Esophagus squamous epithelium (tissue), 5 donors: ENCODE data around the gene HOXA9. TPM values are rescaled to one million over a fixed set of nuclear protein-coding genes. Genes with fewer than 3 reads are reported as not detected.

Experiments used
- DNase-seq: peaks from one replicate; lab custom pipeline; 2025; lab: John Stamatoyannopoulos, UW
- H3K27ac ChIP-seq, 4 donors: fragments of 200-600 bp; sonication (generic); one replicate each; pipeline ENCODE4 v1.5.1; 2016 to 2019; ENCODE audit warnings: mild to moderate bottlenecking in 1 of 4
- H3K27me3 ChIP-seq, 4 donors: fragments of 200-600 bp; sonication (generic); 1 replicate in 3 of 4; 2 replicates in 1 of 4; pipeline versions ENCODE4 v1.5.1 to v1.6.0; 2017 to 2021; ENCODE audit warnings: antibody characterized with exemption in 1 of 4
- H3K36me3 ChIP-seq, 3 donors: fragments of 200-600 bp; sonication (generic); one replicate each; pipeline ENCODE4 v1.5.1; 2016 to 2019
- H3K4me1 ChIP-seq, 3 donors: fragments of 200-600 bp; sonication (generic); one replicate each; pipeline ENCODE4 v1.5.1; 2017 to 2019
- H3K4me3 ChIP-seq, 4 donors: fragments of 200-600 bp; sonication (generic); 1 replicate in 3 of 4; 2 replicates in 1 of 4; pipeline ENCODE4 v1.5.1; 2016 to 2019; ENCODE audit warnings: mild to moderate bottlenecking in 2 of 4, moderate library complexity in 1 of 4
- H3K9me3 ChIP-seq, 3 donors: fragments of 200-600 bp; sonication (generic); one replicate each; pipeline ENCODE4 v1.5.1; 2016 to 2019
- POLR2A ChIP-seq, 4 donors: fragments of 450-650 bp; IDR thresholded peaks; one replicate each; pipeline ENCODE4 v1.6.1; 2017; ENCODE audit warnings: antibody characterized with exemption in 4 of 4, mild to moderate bottlenecking in 4 of 4, moderate library complexity in 3 of 4
- WGBS, 2 donors: methylation state at CpG; one replicate each; pipeline ENCODE4 v1.1.5; 2018; 5-methylcytosine and 5-hydroxymethylcytosine counted together
- intact Hi-C: fragments of 100-400 bp; cut with DNase I; formaldehyde crosslinking; loops from one replicate; pipeline ENCODE4 v1.15.0; 2022
- total RNA-seq, 4 donors: library from RNA; depleted of rRNA; stranded (reverse); fragments of >200 nt; gene quantifications; one replicate each; pipeline ENCODE4 v1.1.0, GENCODE V29; 2016
- TF ChIP-seq, protein P1 (sequence below), 6 experiments: fragments of 450-650 bp in 4 of 6; fragments of 200-600 bp in 2 of 6; sonication (generic) in 2 of 6; IDR thresholded peaks; one replicate each; pipeline ENCODE4 v1.5.1; 2016 to 2019; ENCODE audit warnings: antibody characterized with exemption in 6 of 6, mild to moderate bottlenecking in 4 of 6, moderate library complexity in 4 of 6
- donor health status: DM: yes; HTN: yes; CAD: no.

HOXA9 gene
- total RNA-seq, 4 donors from 2014 or later = 0.57 to 1.1 TPM; not detected in 2

DNA sequence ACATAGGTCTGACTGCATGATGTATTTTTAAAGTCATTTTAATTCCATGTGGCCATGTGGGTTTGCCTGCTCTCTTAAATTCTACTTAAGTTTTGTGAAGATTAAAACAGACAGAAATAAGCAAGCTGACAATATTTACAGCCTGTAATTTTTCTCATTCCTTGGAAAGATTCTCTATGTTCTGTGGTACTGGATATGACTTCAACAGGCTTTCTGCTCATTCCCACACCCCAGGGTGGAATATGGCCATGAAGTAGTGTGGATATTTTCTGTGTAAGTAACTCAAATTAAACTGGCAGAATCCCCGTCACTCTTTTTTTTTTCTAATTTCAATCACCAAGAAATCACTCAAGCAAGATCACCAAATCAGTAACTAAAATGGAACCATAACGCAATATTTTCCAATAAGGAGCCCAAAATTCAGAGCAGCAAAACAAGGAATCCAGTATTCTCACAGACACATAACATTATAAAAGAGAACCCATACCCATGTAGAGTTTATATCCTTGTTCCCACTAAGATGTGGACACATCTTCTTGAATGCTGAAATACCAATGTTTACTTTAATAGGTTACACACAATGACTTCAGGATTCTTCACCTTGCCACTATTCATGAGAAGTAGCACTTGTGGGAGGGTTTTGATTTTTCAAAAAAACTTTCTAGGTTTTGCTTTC, 27.6 kb downstream of the HOXA9 start:
- intact Hi-C loops = no loop called here
- no peaks in the 10 kb centered on the region for H3K36me3 ChIP-seq
- WGBS, 2 donors = 90% methylated on average over 2 of the region's 2 CpGs
- peak overlapping the region in 3 of 4 donors; percentile 79 to 92 (median 86) for H3K27ac ChIP-seq
- peaks cover 0 to 41% (median 0%) of the 10 kb centered on the region in 4 donors for H3K27me3 ChIP-seq
- no peaks in the 10 kb centered on the region for H3K9me3 ChIP-seq
- no peak overlapping the region for H3K4me3 ChIP-seq
- no peak for DNase-seq
- TF ChIP-seq, protein P1, sequence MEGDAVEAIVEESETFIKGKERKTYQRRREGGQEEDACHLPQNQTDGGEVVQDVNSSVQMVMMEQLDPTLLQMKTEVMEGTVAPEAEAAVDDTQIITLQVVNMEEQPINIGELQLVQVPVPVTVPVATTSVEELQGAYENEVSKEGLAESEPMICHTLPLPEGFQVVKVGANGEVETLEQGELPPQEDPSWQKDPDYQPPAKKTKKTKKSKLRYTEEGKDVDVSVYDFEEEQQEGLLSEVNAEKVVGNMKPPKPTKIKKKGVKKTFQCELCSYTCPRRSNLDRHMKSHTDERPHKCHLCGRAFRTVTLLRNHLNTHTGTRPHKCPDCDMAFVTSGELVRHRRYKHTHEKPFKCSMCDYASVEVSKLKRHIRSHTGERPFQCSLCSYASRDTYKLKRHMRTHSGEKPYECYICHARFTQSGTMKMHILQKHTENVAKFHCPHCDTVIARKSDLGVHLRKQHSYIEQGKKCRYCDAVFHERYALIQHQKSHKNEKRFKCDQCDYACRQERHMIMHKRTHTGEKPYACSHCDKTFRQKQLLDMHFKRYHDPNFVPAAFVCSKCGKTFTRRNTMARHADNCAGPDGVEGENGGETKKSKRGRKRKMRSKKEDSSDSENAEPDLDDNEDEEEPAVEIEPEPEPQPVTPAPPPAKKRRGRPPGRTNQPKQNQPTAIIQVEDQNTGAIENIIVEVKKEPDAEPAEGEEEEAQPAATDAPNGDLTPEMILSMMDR (IDR thresholded peaks at IDR 0.05) = no peak
- no peak for TF ChIP-seq POLR2A (IDR thresholded peaks at IDR 0.05)
- peaks cover 14 to 64% (median 14%) of the 10 kb centered on the region in 3 donors for H3K4me1 ChIP-seq

DNA sequence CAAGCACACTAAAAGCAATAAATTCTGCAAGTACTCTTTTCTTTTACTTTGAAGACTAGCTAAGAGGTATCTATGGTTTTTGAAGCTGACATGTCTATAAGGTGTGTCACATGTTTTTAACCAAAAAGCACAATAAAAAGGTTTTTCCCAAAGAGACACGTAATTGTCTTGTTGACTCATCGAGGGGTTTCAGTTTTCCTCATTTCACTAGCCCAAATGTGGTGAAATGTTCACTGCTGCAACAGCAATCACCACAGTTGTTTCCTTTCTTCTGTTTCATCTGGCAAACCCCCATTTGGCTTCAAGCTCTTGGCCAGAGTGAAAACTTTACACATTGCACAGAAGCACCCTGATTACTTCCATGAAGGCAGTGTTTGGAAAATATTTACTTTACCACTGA, 30.9 kb downstream of the HOXA9 start:
- Histone ChIP-seq H3K4me1 (peaks cover 14 to 61% (median 18%) of the 10 kb centered on the region in 3 donors), H3K27me3 (peaks cover 0 to 16% (median 0%) of the 10 kb centered on the region in 4 donors), H3K9me3 (no peaks in the 10 kb centered on the region), H3K4me3 (no peak overlapping the region), H3K27ac (peak overlapping the region in 3 of 4 donors; percentile 16 to 63 (median 56)), H3K36me3 (no peaks in the 10 kb centered on the region)
- intact Hi-C loops = no loop called here
- DNase-seq = no peak
- 0 to 2% methylated on average over 2 of the region's 2 CpGs for WGBS, 2 donors
- TF ChIP-seq, protein P1 (IDR thresholded peaks at IDR 0.05) = no peak
- no peak for TF ChIP-seq POLR2A (IDR thresholded peaks at IDR 0.05)

DNA sequence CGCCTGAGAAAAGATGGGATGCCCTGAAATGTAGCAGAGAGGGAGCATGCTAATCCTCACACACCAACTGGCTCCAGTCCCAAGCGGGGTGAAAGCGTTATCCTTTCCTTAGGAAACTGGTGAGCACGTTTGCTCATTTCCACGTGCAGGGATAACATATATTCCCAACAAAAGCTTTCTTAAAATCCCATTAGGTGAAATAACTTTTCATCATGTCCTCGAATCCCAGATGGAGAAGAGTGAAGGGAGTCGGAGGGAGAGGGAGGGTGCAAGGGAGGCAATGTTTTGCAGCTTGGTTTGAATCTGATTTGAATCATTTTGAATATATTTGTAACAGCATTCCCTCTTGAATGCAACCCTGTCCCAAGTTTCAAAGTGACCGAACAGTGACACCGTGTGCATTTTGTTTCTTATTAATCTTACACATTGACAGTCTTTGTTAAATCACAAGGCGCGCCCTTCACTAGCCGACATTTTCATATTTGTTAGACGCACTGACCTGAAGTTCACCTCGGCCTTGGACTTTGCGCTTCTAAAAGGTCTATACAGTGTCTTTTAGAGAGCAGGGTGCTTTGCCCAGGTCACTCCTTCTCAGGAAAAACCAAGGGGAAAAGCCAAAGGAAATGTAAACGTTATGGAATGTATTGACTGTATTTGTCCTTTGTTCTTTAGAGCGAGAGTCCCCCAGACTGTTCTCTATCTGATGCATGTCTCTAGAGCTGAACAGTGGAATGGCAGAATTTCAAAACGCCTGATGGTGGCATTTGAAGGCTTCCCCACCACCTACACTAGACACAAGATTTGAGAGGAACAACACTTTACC, 31.7 kb downstream of the HOXA9 start:
- H3K36me3 ChIP-seq = no peaks in the 10 kb centered on the region
- intact Hi-C loops = no loop called here
- H3K27me3 ChIP-seq = peaks cover 0 to 9% (median 0%) of the 10 kb centered on the region in 4 donors
- no peak for TF ChIP-seq POLR2A (IDR thresholded peaks at IDR 0.05)
- TF ChIP-seq, protein P1 (IDR thresholded peaks at IDR 0.05) = no peak
- H3K27ac ChIP-seq = peak overlapping the region in 3 of 4 donors; percentile 16 to 63 (median 56)
- H3K4me3 ChIP-seq = no peak overlapping the region
- H3K9me3 ChIP-seq = no peaks in the 10 kb centered on the region
- H3K4me1 ChIP-seq = peaks cover 14 to 69% (median 20%) of the 10 kb centered on the region in 3 donors
- DNase-seq = no peak
- WGBS, 2 donors = 72 to 77% methylated on average over 18 of the region's 18 CpGs

DNA sequence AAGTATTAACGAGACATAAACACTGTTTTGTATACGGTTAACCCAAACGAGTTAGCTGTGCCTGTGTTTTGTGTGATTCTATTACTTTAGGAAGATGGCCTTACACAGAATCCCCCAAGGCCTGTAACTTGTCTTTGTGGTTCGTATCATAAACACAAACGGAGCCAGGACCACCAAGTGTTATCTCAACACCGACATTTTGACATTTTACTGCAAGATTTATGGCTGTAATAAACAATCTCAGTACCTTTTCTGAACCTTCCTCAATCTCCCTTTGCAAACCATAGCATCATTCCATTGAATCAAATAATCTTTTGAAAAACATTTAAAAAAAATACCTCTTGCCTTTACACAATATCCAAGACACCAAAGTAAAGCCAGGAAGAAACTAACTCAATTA, 32.4 kb downstream of the HOXA9 start:
- Histone ChIP-seq H3K27me3 (peaks cover 0 to 9% (median 0%) of the 10 kb centered on the region in 4 donors), H3K9me3 (no peaks in the 10 kb centered on the region), H3K27ac (no peak overlapping the region), H3K36me3 (no peaks in the 10 kb centered on the region), H3K4me1 (peaks cover 14 to 75% (median 27%) of the 10 kb centered on the region in 3 donors), H3K4me3 (no peak overlapping the region)
- TF ChIP-seq POLR2A (IDR thresholded peaks at IDR 0.05) = no peak
- TF ChIP-seq, protein P1 (IDR thresholded peaks at IDR 0.05) = no peak
- no peak for DNase-seq
- intact Hi-C loops = no loop called here
- WGBS, 2 donors = 77 to 81% methylated on average over 6 of the region's 6 CpGs

DNA sequence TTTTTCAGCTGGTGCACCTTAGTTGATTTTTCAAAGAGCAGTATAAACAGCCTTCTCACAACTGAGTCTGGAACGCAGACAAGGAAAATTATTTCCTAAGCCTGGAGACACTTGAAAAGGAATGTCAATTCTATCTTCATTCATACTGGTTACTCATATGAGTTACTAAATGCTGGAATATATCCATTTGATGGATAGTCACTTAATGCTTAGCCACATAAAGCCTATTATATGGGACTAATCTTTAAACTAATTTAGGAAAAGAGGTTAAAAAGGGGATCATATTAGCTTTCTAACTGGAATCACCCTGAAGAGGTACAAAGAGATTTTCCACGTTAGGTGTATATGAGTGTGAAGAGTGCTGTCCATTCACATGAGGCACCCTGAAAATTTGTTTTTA, 33.1 kb downstream of the HOXA9 start:
- Histone ChIP-seq H3K4me3 (no peak overlapping the region), H3K27me3 (peaks cover 0 to 7% (median 0%) of the 10 kb centered on the region in 4 donors), H3K4me1 (peaks cover 14 to 81% (median 34%) of the 10 kb centered on the region in 3 donors), H3K9me3 (no peaks in the 10 kb centered on the region), H3K27ac (no peak overlapping the region), H3K36me3 (no peaks in the 10 kb centered on the region)
- intact Hi-C loops = no loop called here
- TF ChIP-seq POLR2A (IDR thresholded peaks at IDR 0.05) = no peak
- TF ChIP-seq, protein P1 (IDR thresholded peaks at IDR 0.05) = no peak
- no peak for DNase-seq
- WGBS, 2 donors = 48 to 52% methylated on average over 2 of the region's 2 CpGs
